Measurements from ENCODE around the gene MMP27.

DNA sequence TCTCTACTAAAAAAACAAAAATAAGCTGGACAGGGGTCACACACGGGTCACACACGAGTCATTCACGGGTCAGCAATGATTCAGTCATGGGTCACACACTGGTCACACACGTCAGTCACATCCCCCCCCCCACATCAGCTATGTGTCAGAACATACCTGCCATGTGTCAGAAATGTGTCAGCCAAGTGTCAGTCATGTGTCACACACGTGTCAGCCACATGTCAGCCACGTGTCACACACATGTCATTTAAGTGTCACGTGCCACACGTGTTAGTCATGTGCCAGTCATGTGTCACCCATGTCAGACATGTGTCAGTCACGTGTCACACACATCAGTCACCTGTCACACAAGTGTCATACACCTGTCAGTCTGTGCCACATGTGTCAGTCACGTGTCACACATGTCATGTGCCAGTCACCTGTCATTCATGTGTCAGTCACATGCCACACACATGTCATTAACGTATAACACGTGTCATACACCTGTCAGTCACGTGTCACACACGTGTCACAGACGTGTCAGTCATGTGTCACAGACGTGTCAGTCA is 51.8 kb downstream of the MMP27 start:
- TF ChIP-seq CTCF (IDR thresholded peaks at IDR 0.05; ENCODE audit: poor library complexity) (no peak), EZH2 (IDR thresholded peaks at IDR 0.05; ENCODE audit: borderline replicate concordance) (no peak), EZH2phosphoT487 (IDR thresholded peaks at IDR 0.05; ENCODE audit: low read depth, severe bottlenecking, unreplicated experiment) (no peak)
